MM.1S (cell line): ENCODE measurements around the gene PCDH18.
"Not testable (repeated sequence)": the region's sequence is repeated elsewhere in the genome, so short reads cannot be mapped to it uniquely, and the experiment has no call there.

ENCODE experiments used
- CTCF ChIP-seq: fragments of 300-600 bp; sonication (generic); IDR thresholded peaks from 2 replicates; pipeline ENCODE4 v1.5.1; 2016; ENCODE audit warnings: antibody characterized with exemption, low read length, mixed read lengths
- EZH2 ChIP-seq: fragments of 300-600 bp; sonication (generic); optimal IDR thresholded peaks from 2 replicates; pipeline ENCODE3; 2017; ENCODE audit warnings: low read depth, mild to moderate bottlenecking, antibody characterized with exemption, low read length, mixed read lengths
- EZH2phosphoT487 ChIP-seq: fragments of 300-600 bp; sonication (generic); IDR thresholded peaks from 2 replicates; pipeline ENCODE4 v1.6.1; 2018; ENCODE audit warnings: antibody characterized with exemption, low read length

- not testable (repeated sequence) for TF ChIP-seq CTCF, EZH2, EZH2phosphoT487
These were observed 5.5 kb upstream of the PCDH18 start for GRCh38 chr4:137537807-137538206.
